ENCODE measurements around the gene ULK2.

DNA sequence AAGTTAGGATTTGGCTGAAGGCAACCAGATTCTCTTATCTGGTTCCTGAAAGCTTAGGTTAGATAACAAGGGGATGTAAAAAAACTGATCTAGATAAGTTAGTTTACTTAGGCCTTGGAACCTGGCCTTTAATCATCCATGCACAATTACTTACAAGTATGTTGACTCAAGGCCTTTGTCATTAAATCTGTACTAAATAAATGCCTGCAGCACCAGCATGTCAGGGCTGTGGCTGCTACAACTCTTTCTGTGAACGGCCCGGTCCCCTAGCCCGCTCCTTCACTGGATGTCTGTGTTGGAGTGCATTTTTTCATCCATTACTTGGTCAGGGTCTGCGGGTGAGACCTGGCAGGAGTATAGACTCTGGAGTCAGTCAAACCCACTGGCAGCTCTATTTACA lies 71.3 kb downstream of the ULK2 start:
- no peak for TF ChIP-seq PATZ1 (CRISPR knock-in tag; IDR thresholded peaks at IDR 0.05; ENCODE audit: borderline replicate concordance)
- no peak for TF ChIP-seq ISL1 (CRISPR knock-in tag; IDR thresholded peaks at IDR 0.05)
- no peak for TF ChIP-seq ESRRG (CRISPR knock-in tag; IDR thresholded peaks at IDR 0.05)
- no peak for TF ChIP-seq ZFP30 (CRISPR knock-in tag; IDR thresholded peaks at IDR 0.05)
- TF ChIP-seq, protein P1, sequence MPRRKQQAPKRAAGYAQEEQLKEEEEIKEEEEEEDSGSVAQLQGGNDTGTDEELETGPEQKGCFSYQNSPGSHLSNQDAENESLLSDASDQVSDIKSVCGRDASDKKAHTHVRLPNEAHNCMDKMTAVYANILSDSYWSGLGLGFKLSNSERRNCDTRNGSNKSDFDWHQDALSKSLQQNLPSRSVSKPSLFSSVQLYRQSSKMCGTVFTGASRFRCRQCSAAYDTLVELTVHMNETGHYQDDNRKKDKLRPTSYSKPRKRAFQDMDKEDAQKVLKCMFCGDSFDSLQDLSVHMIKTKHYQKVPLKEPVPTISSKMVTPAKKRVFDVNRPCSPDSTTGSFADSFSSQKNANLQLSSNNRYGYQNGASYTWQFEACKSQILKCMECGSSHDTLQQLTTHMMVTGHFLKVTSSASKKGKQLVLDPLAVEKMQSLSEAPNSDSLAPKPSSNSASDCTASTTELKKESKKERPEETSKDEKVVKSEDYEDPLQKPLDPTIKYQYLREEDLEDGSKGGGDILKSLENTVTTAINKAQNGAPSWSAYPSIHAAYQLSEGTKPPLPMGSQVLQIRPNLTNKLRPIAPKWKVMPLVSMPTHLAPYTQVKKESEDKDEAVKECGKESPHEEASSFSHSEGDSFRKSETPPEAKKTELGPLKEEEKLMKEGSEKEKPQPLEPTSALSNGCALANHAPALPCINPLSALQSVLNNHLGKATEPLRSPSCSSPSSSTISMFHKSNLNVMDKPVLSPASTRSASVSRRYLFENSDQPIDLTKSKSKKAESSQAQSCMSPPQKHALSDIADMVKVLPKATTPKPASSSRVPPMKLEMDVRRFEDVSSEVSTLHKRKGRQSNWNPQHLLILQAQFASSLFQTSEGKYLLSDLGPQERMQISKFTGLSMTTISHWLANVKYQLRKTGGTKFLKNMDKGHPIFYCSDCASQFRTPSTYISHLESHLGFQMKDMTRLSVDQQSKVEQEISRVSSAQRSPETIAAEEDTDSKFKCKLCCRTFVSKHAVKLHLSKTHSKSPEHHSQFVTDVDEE (CRISPR knock-in tag; IDR thresholded peaks at IDR 0.05) = no peak
- no peak for TF ChIP-seq OSR1 (CRISPR knock-in tag; IDR thresholded peaks at IDR 0.05)
- no peak for TF ChIP-seq RARB (CRISPR knock-in tag; IDR thresholded peaks at IDR 0.05)
- TF ChIP-seq SNAI2 (CRISPR knock-in tag; IDR thresholded peaks at IDR 0.05) = no peak
- TF ChIP-seq ZFP3 (CRISPR knock-in tag; IDR thresholded peaks at IDR 0.05) = no peak

Measured in SK-N-SH treated with all-trans-retinoic acid at 6 μM for 48 hours (cell line).